ENCODE results near the gene KBTBD8. TPM values are rescaled to one million over a fixed set of nuclear protein-coding genes. Genes with fewer than 3 reads are reported as not detected.

KBTBD8 gene
- total RNA-seq, 2 experiments from 2014 or later, result 7.1 to 7.7 TPM

DNA sequence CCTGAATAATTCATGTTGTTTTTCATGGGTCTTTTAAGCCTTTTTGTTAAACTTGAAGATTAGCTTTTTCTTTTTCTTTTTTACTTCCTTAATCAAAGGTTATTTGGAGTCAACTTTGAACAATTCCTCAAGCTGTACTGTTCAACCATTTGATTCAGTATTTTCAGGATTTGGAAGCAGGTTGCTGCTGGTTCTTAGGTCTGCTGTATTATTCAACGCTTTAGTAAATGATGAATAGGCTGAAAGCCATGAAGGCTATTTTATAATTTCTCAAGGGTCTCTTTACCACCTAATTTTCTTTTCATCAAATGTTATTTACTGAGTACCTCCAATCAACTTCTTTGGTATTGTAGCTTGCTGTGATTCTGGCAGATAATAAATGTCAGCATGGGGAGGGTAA is 45.8 kb upstream of the KBTBD8 start:
- H3K27me3 ChIP-seq (ENCODE audit: control insufficient read depth in 1 of 2, insufficient read depth in 2 of 2, low read length in 2 of 2), result peaks cover 0 to 4% of the 10 kb centered on the region in 2 experiments
- no peak overlapping the region for H3K4me3 ChIP-seq (ENCODE audit: low read length)
- Mint-ChIP-seq H3K4me1 (ENCODE audit: low read depth) (no peaks in the 10 kb centered on the region), H3K4me3 (no peak overlapping the region), H3K27ac (no peak overlapping the region), H3K27me3 (peaks cover 11% of the 10 kb centered on the region), H3K36me3 (ENCODE audit: low read depth) (no peaks in the 10 kb centered on the region), H3K9me3 (no peaks in the 10 kb centered on the region)
- ATAC-seq (ENCODE audit: poor library complexity) (no peak), DNase-seq (no peak)
- no peaks in the 10 kb centered on the region for H3K4me1 ChIP-seq (ENCODE audit: insufficient read depth, low read length)
- no peaks in the 10 kb centered on the region for H3K36me3 ChIP-seq (ENCODE audit: insufficient read depth, low read length)
- POLR2A ChIA-PET, result no interaction called here
- no peak overlapping the region for H3K27ac ChIP-seq (ENCODE audit: low read depth in 1 of 2, low read length in 2 of 2)
- TF ChIP-seq, protein P1, sequence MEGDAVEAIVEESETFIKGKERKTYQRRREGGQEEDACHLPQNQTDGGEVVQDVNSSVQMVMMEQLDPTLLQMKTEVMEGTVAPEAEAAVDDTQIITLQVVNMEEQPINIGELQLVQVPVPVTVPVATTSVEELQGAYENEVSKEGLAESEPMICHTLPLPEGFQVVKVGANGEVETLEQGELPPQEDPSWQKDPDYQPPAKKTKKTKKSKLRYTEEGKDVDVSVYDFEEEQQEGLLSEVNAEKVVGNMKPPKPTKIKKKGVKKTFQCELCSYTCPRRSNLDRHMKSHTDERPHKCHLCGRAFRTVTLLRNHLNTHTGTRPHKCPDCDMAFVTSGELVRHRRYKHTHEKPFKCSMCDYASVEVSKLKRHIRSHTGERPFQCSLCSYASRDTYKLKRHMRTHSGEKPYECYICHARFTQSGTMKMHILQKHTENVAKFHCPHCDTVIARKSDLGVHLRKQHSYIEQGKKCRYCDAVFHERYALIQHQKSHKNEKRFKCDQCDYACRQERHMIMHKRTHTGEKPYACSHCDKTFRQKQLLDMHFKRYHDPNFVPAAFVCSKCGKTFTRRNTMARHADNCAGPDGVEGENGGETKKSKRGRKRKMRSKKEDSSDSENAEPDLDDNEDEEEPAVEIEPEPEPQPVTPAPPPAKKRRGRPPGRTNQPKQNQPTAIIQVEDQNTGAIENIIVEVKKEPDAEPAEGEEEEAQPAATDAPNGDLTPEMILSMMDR (IDR thresholded peaks at IDR 0.05), result no peak
- intact Hi-C loops (cut with DNase I, micrococcal nuclease), result no loop called here
- CTCF ChIA-PET, result no interaction called here
- no peaks in the 10 kb centered on the region for H3K9me3 ChIP-seq (ENCODE audit: control insufficient read depth in 1 of 2, insufficient read depth in 1 of 2, low read length in 2 of 2)

DNA sequence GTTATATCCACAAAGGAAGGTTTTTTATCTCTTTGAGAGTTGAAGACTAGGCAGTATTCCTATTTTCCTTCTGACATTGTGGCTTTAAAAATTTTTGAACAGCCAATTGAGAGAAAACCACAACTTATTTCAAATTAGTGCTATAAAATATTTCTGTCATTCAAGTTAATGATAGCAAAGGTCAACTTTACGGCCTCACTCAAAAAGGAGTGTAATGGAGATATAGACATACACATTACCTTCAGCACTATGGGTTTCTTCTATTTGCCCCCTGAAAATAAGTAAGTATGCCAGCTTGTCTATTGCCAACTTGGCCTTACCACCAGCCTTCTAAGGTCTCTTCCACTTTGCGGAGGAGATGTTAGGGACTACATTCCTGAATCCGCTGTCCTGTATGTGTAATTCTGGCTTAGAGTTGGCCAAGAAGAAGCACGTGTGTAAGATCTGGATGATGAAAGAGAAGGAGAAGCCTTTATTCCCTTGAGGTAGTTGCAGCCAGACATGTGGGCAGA is 44.1 kb upstream of the KBTBD8 start:
- DNase-seq (no peak), ATAC-seq (ENCODE audit: poor library complexity) (no peak)
- H3K4me3 Mint-ChIP-seq, result no peak overlapping the region
- Histone ChIP-seq H3K27ac (ENCODE audit: low read depth in 1 of 2, low read length in 2 of 2) (no peak overlapping the region), H3K27me3 (ENCODE audit: control insufficient read depth in 1 of 2, insufficient read depth in 2 of 2, low read length in 2 of 2) (peaks cover 0 to 4% of the 10 kb centered on the region in 2 experiments), H3K4me1 (ENCODE audit: insufficient read depth, low read length) (no peaks in the 10 kb centered on the region), H3K36me3 (ENCODE audit: insufficient read depth, low read length) (no peaks in the 10 kb centered on the region), H3K9me3 (ENCODE audit: control insufficient read depth in 1 of 2, insufficient read depth in 1 of 2, low read length in 2 of 2) (no peaks in the 10 kb centered on the region), H3K4me3 (ENCODE audit: low read length) (no peak overlapping the region)
- H3K27me3 Mint-ChIP-seq, result peaks cover 13% of the 10 kb centered on the region
- POLR2A ChIA-PET, result no interaction called here
- CTCF ChIA-PET, result no interaction called here
- no peaks in the 10 kb centered on the region for H3K36me3 Mint-ChIP-seq (ENCODE audit: low read depth)
- H3K9me3 Mint-ChIP-seq, result no peaks in the 10 kb centered on the region
- TF ChIP-seq, protein P1 (IDR thresholded peaks at IDR 0.05), result no peak
- no peaks in the 10 kb centered on the region for H3K4me1 Mint-ChIP-seq (ENCODE audit: low read depth)
- no peak overlapping the region for H3K27ac Mint-ChIP-seq
- intact Hi-C loops (cut with DNase I, micrococcal nuclease), result no loop called here

DNA sequence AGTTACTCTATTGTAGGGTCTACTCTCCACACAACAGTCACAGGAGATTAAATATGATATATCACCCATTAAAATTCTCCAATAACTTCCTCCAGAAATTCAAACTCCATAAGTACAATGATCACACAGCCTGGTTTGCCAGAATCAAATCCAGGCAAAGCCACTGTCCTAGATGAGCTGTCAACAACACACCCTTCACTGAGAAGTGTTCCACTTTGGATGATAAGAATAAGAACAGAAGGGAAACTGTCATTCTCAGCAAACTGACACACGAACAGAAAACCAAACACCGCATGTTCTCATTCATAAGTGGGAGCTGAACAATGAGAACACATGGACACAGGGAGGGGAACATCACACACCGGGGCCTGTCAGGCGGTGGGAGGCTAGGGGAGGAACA is 41.4 kb upstream of the KBTBD8 start:
- H3K36me3 ChIP-seq (ENCODE audit: insufficient read depth, low read length), result no peaks in the 10 kb centered on the region
- H3K27ac Mint-ChIP-seq, result no peak overlapping the region
- TF ChIP-seq, protein P1 (IDR thresholded peaks at IDR 0.05), result no peak
- DNase-seq, result no peak
- H3K27me3 ChIP-seq (ENCODE audit: control insufficient read depth in 1 of 2, insufficient read depth in 2 of 2, low read length in 2 of 2), result peaks cover 0 to 4% of the 10 kb centered on the region in 2 experiments
- intact Hi-C loops (cut with DNase I, micrococcal nuclease), result no loop called here
- ATAC-seq (ENCODE audit: poor library complexity), result no peak
- no peaks in the 10 kb centered on the region for H3K4me1 ChIP-seq (ENCODE audit: insufficient read depth, low read length)
- no peak overlapping the region for H3K27ac ChIP-seq (ENCODE audit: low read depth in 1 of 2, low read length in 2 of 2)
- ChIA-PET CTCF (no interaction called here), POLR2A (no interaction called here)
- H3K36me3 Mint-ChIP-seq (ENCODE audit: low read depth), result no peaks in the 10 kb centered on the region
- H3K9me3 Mint-ChIP-seq, result no peaks in the 10 kb centered on the region
- H3K4me3 ChIP-seq (ENCODE audit: low read length), result no peak overlapping the region
- H3K4me3 Mint-ChIP-seq, result no peak overlapping the region
- H3K9me3 ChIP-seq (ENCODE audit: control insufficient read depth in 1 of 2, insufficient read depth in 1 of 2, low read length in 2 of 2), result no peaks in the 10 kb centered on the region
- peaks cover 16% of the 10 kb centered on the region for H3K27me3 Mint-ChIP-seq
- no peaks in the 10 kb centered on the region for H3K4me1 Mint-ChIP-seq (ENCODE audit: low read depth)
